ENCODE data around the gene CCDC172.
A peak's percentile ranks its signal among the peaks of the same experiment; 100 is the strongest.

GRCh38 chr10:116385994-116386809, 62.0 kb downstream of the CCDC172 start:
- TF ChIP-seq, protein P1, sequence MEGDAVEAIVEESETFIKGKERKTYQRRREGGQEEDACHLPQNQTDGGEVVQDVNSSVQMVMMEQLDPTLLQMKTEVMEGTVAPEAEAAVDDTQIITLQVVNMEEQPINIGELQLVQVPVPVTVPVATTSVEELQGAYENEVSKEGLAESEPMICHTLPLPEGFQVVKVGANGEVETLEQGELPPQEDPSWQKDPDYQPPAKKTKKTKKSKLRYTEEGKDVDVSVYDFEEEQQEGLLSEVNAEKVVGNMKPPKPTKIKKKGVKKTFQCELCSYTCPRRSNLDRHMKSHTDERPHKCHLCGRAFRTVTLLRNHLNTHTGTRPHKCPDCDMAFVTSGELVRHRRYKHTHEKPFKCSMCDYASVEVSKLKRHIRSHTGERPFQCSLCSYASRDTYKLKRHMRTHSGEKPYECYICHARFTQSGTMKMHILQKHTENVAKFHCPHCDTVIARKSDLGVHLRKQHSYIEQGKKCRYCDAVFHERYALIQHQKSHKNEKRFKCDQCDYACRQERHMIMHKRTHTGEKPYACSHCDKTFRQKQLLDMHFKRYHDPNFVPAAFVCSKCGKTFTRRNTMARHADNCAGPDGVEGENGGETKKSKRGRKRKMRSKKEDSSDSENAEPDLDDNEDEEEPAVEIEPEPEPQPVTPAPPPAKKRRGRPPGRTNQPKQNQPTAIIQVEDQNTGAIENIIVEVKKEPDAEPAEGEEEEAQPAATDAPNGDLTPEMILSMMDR (IDR thresholded peaks at IDR 0.05): peak in 3 of 6 experiments; percentile 34 to 53 (median 44)
- TF ChIP-seq POLR2A (IDR thresholded peaks at IDR 0.05): no peak

All from esophagus squamous epithelium (tissue), 4 donors.